Measurements from ENCODE around the gene RRAGC. TPM values are rescaled to one million over a fixed set of nuclear protein-coding genes. Genes with fewer than 3 reads are reported as not detected.
"Not testable (repeated sequence)": the region's sequence is repeated elsewhere in the genome, so short reads cannot be mapped to it uniquely, and the experiment has no call there.

The RRAGC gene
- total RNA-seq, 4 donors from 2014 or later = 18.3 to 25.3 (median 20.4) TPM

GRCh38 chr1:38814984-38815464 lies 44.5 kb downstream of the RRAGC start:
- peaks cover 86% of the 10 kb centered on the region for H3K27me3 ChIP-seq
- no peak overlapping the region for H3K27ac ChIP-seq
- TF ChIP-seq CTCF (IDR thresholded peaks at IDR 0.05) (no peak), EP300 (IDR thresholded peaks at IDR 0.05) (no peak), POLR2AphosphoS5 (IDR thresholded peaks at IDR 0.05) (no peak), POLR2A (IDR thresholded peaks at IDR 0.05) (no peak)
- DNase-seq (ENCODE audit: low spot score in 2 of 2) = no peak
- H3K4me1 ChIP-seq = peaks cover 21% of the 10 kb centered on the region
- H3K9me3 ChIP-seq = no peaks in the 10 kb centered on the region
- H3K4me3 ChIP-seq = no peak overlapping the region
- H3K36me3 ChIP-seq = no peaks in the 10 kb centered on the region
- 79% methylated on average over 1 of the region's 1 CpG for WGBS

- peaks cover 85% of the 10 kb centered on the region for H3K27me3 ChIP-seq
- WGBS = 48% methylated on average over 7 of the region's 7 CpGs
These were observed 45.1 kb downstream of the RRAGC start for GRCh38 chr1:38814444-38814983.

GRCh38 chr1:38812981-38813380 lies 46.6 kb downstream of the RRAGC start:
- H3K27me3 ChIP-seq = peaks cover 69% of the 10 kb centered on the region
- no peaks in the 10 kb centered on the region for H3K9me3 ChIP-seq
- WGBS = 70% methylated on average over 5 of the region's 5 CpGs
- no peak overlapping the region for H3K27ac ChIP-seq
- TF ChIP-seq POLR2A (IDR thresholded peaks at IDR 0.05) (no peak), EP300 (IDR thresholded peaks at IDR 0.05) (no peak), CTCF (IDR thresholded peaks at IDR 0.05) (no peak), POLR2AphosphoS5 (IDR thresholded peaks at IDR 0.05) (no peak)
- no peak for DNase-seq (ENCODE audit: low spot score in 2 of 2)
- no peaks in the 10 kb centered on the region for H3K36me3 ChIP-seq
- H3K4me3 ChIP-seq = no peak overlapping the region
- peaks cover 12% of the 10 kb centered on the region for H3K4me1 ChIP-seq

More at GRCh38 chr1:38814444-38814983, 45.1 kb downstream of the RRAGC start:
- no peaks in the 10 kb centered on the region for H3K36me3 ChIP-seq
- H3K4me1 ChIP-seq = peaks cover 21% of the 10 kb centered on the region
- DNase-seq (ENCODE audit: low spot score in 2 of 2) = no peak
- no peak overlapping the region for H3K27ac ChIP-seq
- TF ChIP-seq POLR2A (IDR thresholded peaks at IDR 0.05) (no peak), CTCF (IDR thresholded peaks at IDR 0.05) (no peak), POLR2AphosphoS5 (IDR thresholded peaks at IDR 0.05) (no peak), EP300 (IDR thresholded peaks at IDR 0.05) (no peak)
- no peaks in the 10 kb centered on the region for H3K9me3 ChIP-seq
- H3K4me3 ChIP-seq = no peak overlapping the region

GRCh38 chr1:38811466-38811865 lies 48.1 kb downstream of the RRAGC start:
- H3K9me3 ChIP-seq; DNase-seq (ENCODE audit: low spot score in 2 of 2); H3K36me3 ChIP-seq; H3K27ac ChIP-seq; H3K4me1 ChIP-seq; H3K4me3 ChIP-seq: not testable (repeated sequence)
- peaks cover 63% of the 10 kb centered on the region for H3K27me3 ChIP-seq
- WGBS = 87% methylated on average over 4 of the region's 4 CpGs

GRCh38 chr1:38806090-38806489 lies 53.5 kb downstream of the RRAGC start:
- TF ChIP-seq POLR2AphosphoS5 (IDR thresholded peaks at IDR 0.05) (no peak), EP300 (IDR thresholded peaks at IDR 0.05) (no peak)
- H3K27me3 ChIP-seq = peaks cover 72% of the 10 kb centered on the region
- H3K36me3 ChIP-seq = no peaks in the 10 kb centered on the region
- WGBS = 94% methylated on average over 1 of the region's 1 CpG
- no peak overlapping the region for H3K4me3 ChIP-seq
- DNase-seq (ENCODE audit: low spot score in 2 of 2) = no peak
- no peak overlapping the region for H3K27ac ChIP-seq
- H3K4me1 ChIP-seq = peaks cover 11% of the 10 kb centered on the region
- no peaks in the 10 kb centered on the region for H3K9me3 ChIP-seq

GRCh38 chr1:38805036-38805435 lies 54.5 kb downstream of the RRAGC start:
- Histone ChIP-seq H3K27me3 (peaks cover 67% of the 10 kb centered on the region), H3K4me1 (peaks cover 11% of the 10 kb centered on the region), H3K4me3 (no peak overlapping the region), H3K36me3 (no peaks in the 10 kb centered on the region), H3K27ac (no peak overlapping the region), H3K9me3 (no peaks in the 10 kb centered on the region)
- DNase-seq (ENCODE audit: low spot score in 2 of 2) = no peak
- TF ChIP-seq CTCF (IDR thresholded peaks at IDR 0.05) (no peak), POLR2AphosphoS5 (IDR thresholded peaks at IDR 0.05) (no peak), POLR2A (IDR thresholded peaks at IDR 0.05) (no peak)
- WGBS = 60% methylated on average over 8 of the region's 8 CpGs

Data from suprapubic skin (tissue), 4 donors.